Uterus (tissue), 4 donors: Measurements from ENCODE around the gene MTFMT. TPM values are rescaled to one million over a fixed set of nuclear protein-coding genes. Genes with fewer than 3 reads are reported as not detected.

Experiments
- DNase-seq, 2 donors: peaks; one replicate each; pipeline ENCODE4 v3.0.0-alpha.2; 2019 to 2020
- H3K27ac ChIP-seq, 2 donors: fragments of 200-600 bp; sonication (generic); 1 replicate in 1 of 2; 2 replicates in 1 of 2; pipeline ENCODE4 v1.5.1; 2016 to 2018
- H3K27me3 ChIP-seq, 2 donors: fragments of 200-600 bp; sonication (generic); one replicate each; pipeline ENCODE4 v1.5.1; 2018 to 2019; ENCODE audit warnings: control low read depth in 1 of 2
- H3K36me3 ChIP-seq, 2 donors: fragments of 200-600 bp; sonication (generic); one replicate each; pipeline ENCODE4 v1.5.1; 2019; ENCODE audit warnings: control low read depth in 1 of 2
- H3K4me1 ChIP-seq, 2 donors: fragments of 200-600 bp; sonication (generic); one replicate each; pipeline ENCODE4 v1.5.1; 2018 to 2019; ENCODE audit warnings: control low read depth in 1 of 2
- H3K4me3 ChIP-seq, 2 donors: fragments of 200-600 bp; sonication (generic); 1 replicate in 1 of 2; 2 replicates in 1 of 2; pipeline ENCODE4 v1.5.1; 2018 to 2019; ENCODE audit warnings: mild to moderate bottlenecking in 1 of 2
- H3K9me3 ChIP-seq, 2 donors: fragments of 200-600 bp; sonication (generic); one replicate each; pipeline ENCODE4 v1.5.1; 2019; ENCODE audit warnings: control low read depth in 1 of 2
- CTCF ChIP-seq, 4 experiments: fragments of 200-600 bp in 2 of 4; fragments of 450-650 bp in 2 of 4; sonication (generic) in 2 of 4; IDR thresholded peaks; one replicate each; pipeline ENCODE4 v1.5.1; 2016 to 2019; ENCODE audit warnings: antibody characterized with exemption in 4 of 4, mild to moderate bottlenecking in 2 of 4, moderate library complexity in 1 of 4
- POLR2A ChIP-seq, 2 donors: fragments of 450-650 bp; IDR thresholded peaks; one replicate each; pipeline ENCODE4 v1.6.1; 2016; ENCODE audit warnings: antibody characterized with exemption in 2 of 2, mild to moderate bottlenecking in 1 of 2, moderate library complexity in 1 of 2
- intact Hi-C: fragments of 100-400 bp; cut with DNase I; formaldehyde crosslinking; loops from one replicate; pipeline ENCODE4 v1.15.1; 2023; ENCODE audit warnings: low total_unique reads
- total RNA-seq, 4 donors: library from RNA; depleted of rRNA in 3 of 4; stranded (reverse); fragments of >200 nt in 3 of 4; gene quantifications; one replicate each; pipeline versions ENCODE4 v1.1.0 to v1.2.4, GENCODE V29; 2014 to 2023
- donor health status: DM: yes; HTN: yes; CAD: no.

Gene MTFMT
- total RNA-seq, 4 donors from 2014 or later = 11.5 to 30.1 (median 21.0) TPM

- DNase-seq = no peak
- intact Hi-C loops = no loop called here
- Histone ChIP-seq H3K27ac (no peak overlapping the region), H3K4me3 (no peak overlapping the region), H3K27me3 (no peaks in the 10 kb centered on the region), H3K4me1 (no peaks in the 10 kb centered on the region), H3K36me3 (no peaks in the 10 kb centered on the region), H3K9me3 (no peaks in the 10 kb centered on the region)
- TF ChIP-seq CTCF (IDR thresholded peaks at IDR 0.05) = no peak
- TF ChIP-seq POLR2A (IDR thresholded peaks at IDR 0.05) = no peak
These were observed 36.1 kb downstream of the MTFMT start for GRCh38 chr15:64993290-64993689.

GRCh38 chr15:64991536-64992135 lies 37.8 kb downstream of the MTFMT start:
- intact Hi-C loops = no loop called here
- H3K4me3 ChIP-seq = no peak overlapping the region
- TF ChIP-seq POLR2A (IDR thresholded peaks at IDR 0.05) (no peak), CTCF (IDR thresholded peaks at IDR 0.05) (no peak)
- DNase-seq = no peak
- no peaks in the 10 kb centered on the region for H3K36me3 ChIP-seq
- H3K27me3 ChIP-seq = no peaks in the 10 kb centered on the region
- no peak overlapping the region for H3K27ac ChIP-seq
- H3K9me3 ChIP-seq = no peaks in the 10 kb centered on the region
- H3K4me1 ChIP-seq = peaks cover 0 to 4% of the 10 kb centered on the region in 2 donors

GRCh38 chr15:64990168-64990470 lies 39.3 kb downstream of the MTFMT start:
- no peak for DNase-seq
- H3K27ac ChIP-seq = peak overlapping the region; percentile 87 to 96
- H3K36me3 ChIP-seq = no peaks in the 10 kb centered on the region
- H3K4me3 ChIP-seq = peak overlapping the region; percentile 52 to 91
- peaks cover 0 to 4% of the 10 kb centered on the region in 2 donors for H3K4me1 ChIP-seq
- no peaks in the 10 kb centered on the region for H3K9me3 ChIP-seq
- H3K27me3 ChIP-seq = no peaks in the 10 kb centered on the region
- TF ChIP-seq CTCF (IDR thresholded peaks at IDR 0.05) = no peak
- TF ChIP-seq POLR2A (IDR thresholded peaks at IDR 0.05) = no peak
- intact Hi-C loops = no loop called here

GRCh38 chr15:64989416-64990167 lies 39.8 kb downstream of the MTFMT start, which contains the start of gene SPG21:
TSS of gene SPG21 (minus strand) at chr15:64989914. CDS start at chr15:64983569, 6,345 bp downstream.
- Histone ChIP-seq H3K4me1 (peaks cover 0 to 4% of the 10 kb centered on the region in 2 donors), H3K27ac (peak within 1 kb of the TSS; percentile 87 to 96), H3K27me3 (no peaks in the 10 kb centered on the region), H3K4me3 (peak within 1 kb of the TSS; percentile 52 to 91), H3K9me3 (no peaks in the 10 kb centered on the region), H3K36me3 (no peaks in the 10 kb centered on the region)
- intact Hi-C loops = no loop called here
- TF ChIP-seq POLR2A (IDR thresholded peaks at IDR 0.05) (peak; percentile 70 to 78), CTCF (IDR thresholded peaks at IDR 0.05) (peak in 1 of 4 experiments; percentile 23)
- DNase-seq = peak; percentile 92 to 95

- Histone ChIP-seq H3K36me3 (no peaks in the 10 kb centered on the region), H3K9me3 (no peaks in the 10 kb centered on the region), H3K27me3 (no peaks in the 10 kb centered on the region), H3K27ac (no peak overlapping the region), H3K4me1 (peaks cover 0 to 4% of the 10 kb centered on the region in 2 donors), H3K4me3 (no peak overlapping the region)
- TF ChIP-seq POLR2A (IDR thresholded peaks at IDR 0.05) (no peak), CTCF (IDR thresholded peaks at IDR 0.05) (no peak)
- no peak for DNase-seq
- intact Hi-C loops = no loop called here
These were observed 42.3 kb downstream of the MTFMT start for GRCh38 chr15:64987136-64987535.
